H1 (cell line): ENCODE measurements around the gene TOMM34. TPM values are rescaled to one million over a fixed set of nuclear protein-coding genes. Genes with fewer than 3 reads are reported as not detected.

Experiments
- CTCF ChIA-PET: fragments of 300-600 bp; sonication (Branson Sonifier 250); formaldehyde crosslinking; loops from one replicate; lab custom pipeline; 2021; ENCODE audit not compliant: partially characterized antibody; lab: Charles Lee
- POLR2A ChIA-PET: fragments of 300-600 bp; sonication (Branson Sonifier 250); formaldehyde crosslinking; loops from one replicate; lab custom pipeline; 2021; ENCODE audit warnings: inconsistent platforms; ENCODE audit not compliant: partially characterized antibody; lab: Charles Lee
- DNase-seq, 2 experiments: peaks; one replicate each; pipeline versions ENCODE4 v3.0.0 to v3.0.0-alpha.2; 2010 to 2022; ENCODE audit warnings: low spot score in 2 of 2, low read depth in 1 of 2, mixed read lengths in 1 of 2
- FAIRE-seq: peaks from 2 replicates; lab custom pipeline; 2011; peaks lifted over from hg19 to GRCh38; lab: Jason Lieb, UNC
- H2AFZ ChIP-seq: 2 replicates; pipeline ENCODE4 v1.8.1; 2012; ENCODE audit warnings: low read length, inconsistent platforms
- H2AK5ac ChIP-seq: 2 replicates; pipeline ENCODE4 v1.6.1; 2013; ENCODE audit warnings: low read depth, low read length
- H2BK120ac ChIP-seq: replicated peaks from 2 replicates; pipeline ENCODE3; 2013; ENCODE audit warnings: low read depth, low read length, inconsistent platforms
- H2BK12ac ChIP-seq: 2 replicates; pipeline ENCODE4 v1.6.1; 2013; ENCODE audit warnings: low read depth, low read length
- H2BK15ac ChIP-seq: 2 replicates; pipeline ENCODE4 v1.6.1; 2013; ENCODE audit warnings: low read length
- H2BK20ac ChIP-seq: 2 replicates; pipeline ENCODE4 v1.6.1; 2013; ENCODE audit warnings: low read length
- H2BK5ac ChIP-seq: 2 replicates; pipeline ENCODE4 v1.6.1; 2013; ENCODE audit warnings: low read depth, low read length
- H3K14ac ChIP-seq: 2 replicates; pipeline ENCODE4 v1.6.1; 2013; ENCODE audit warnings: inconsistent platforms; ENCODE audit not compliant: insufficient read length
- H3K18ac ChIP-seq: 2 replicates; pipeline ENCODE4 v1.6.1; 2013; ENCODE audit warnings: low read length; ENCODE audit errors: extremely low read depth
- H3K23ac ChIP-seq: 2 replicates; pipeline ENCODE4 v1.6.1; 2013; ENCODE audit warnings: inconsistent platforms; ENCODE audit not compliant: insufficient read length
- H3K23me2 ChIP-seq: 2 replicates; pipeline ENCODE4 v1.6.1; 2013; ENCODE audit warnings: low read depth, low read length
- H3K27ac ChIP-seq: 2 replicates; pipeline ENCODE4 v1.6.1; 2011; ENCODE audit warnings: low read depth, low read length, inconsistent platforms
- H3K27me3 ChIP-seq, 4 experiments: replicated peaks in 1 of 4; 1 replicate in 1 of 4; 2 replicates in 3 of 4; pipeline versions ENCODE4 v1.6.1 to v1.8.1; 2011 to 2013; ENCODE audit warnings: low read length in 3 of 4, mild to moderate bottlenecking in 3 of 4, inconsistent platforms in 2 of 4, mixed read lengths in 2 of 4, moderate library complexity in 1 of 4; ENCODE audit not compliant: control insufficient read depth in 3 of 4, insufficient read depth in 3 of 4; ENCODE audit errors: extremely low read depth in 1 of 4
- H3K36me3 ChIP-seq, 4 experiments: 2 replicates each; pipeline versions ENCODE4 v1.6.1 to v1.8.1; 2011 to 2013; ENCODE audit warnings: mild to moderate bottlenecking in 4 of 4, low read length in 3 of 4, moderate library complexity in 2 of 4, control low read depth in 1 of 4, inconsistent platforms in 1 of 4; ENCODE audit not compliant: insufficient read depth in 4 of 4, control insufficient read depth in 2 of 4
- H3K4ac ChIP-seq: replicated peaks from 2 replicates; pipeline ENCODE3; 2013; ENCODE audit warnings: low read length, low read depth, mixed read lengths, inconsistent platforms; ENCODE audit not compliant: insufficient read length
- H3K4me1 ChIP-seq, 4 experiments: replicated peaks in 1 of 4; 1 replicate in 1 of 4; 2 replicates in 3 of 4; pipeline versions ENCODE4 v1.6.1 to v1.8.1; 2011 to 2013; ENCODE audit warnings: low read length in 3 of 4, inconsistent platforms in 2 of 4, mixed read lengths in 1 of 4; ENCODE audit not compliant: insufficient read depth in 4 of 4, control insufficient read depth in 3 of 4
- H3K4me2 ChIP-seq, 2 experiments: 2 replicates each; pipeline versions ENCODE4 v1.6.1 to v1.8.1; 2011 to 2013; ENCODE audit warnings: low read depth in 2 of 2, low read length in 2 of 2, control low read depth in 1 of 2, inconsistent platforms in 1 of 2, mild to moderate bottlenecking in 1 of 2; ENCODE audit not compliant: insufficient read depth in 1 of 2
- H3K4me3 ChIP-seq, 4 experiments: fragments of 200-600, 300-600 bp in 1 of 4; sonication (generic), shearing (Covaris generic), sonication (Bioruptor Twin) in 1 of 4; 2 replicates each; pipeline versions ENCODE4 v1.5.1 to v1.8.1; 2011 to 2016; ENCODE audit warnings: low read length in 4 of 4, low read depth in 3 of 4, control low read depth in 2 of 4, inconsistent platforms in 2 of 4, mild to moderate bottlenecking in 2 of 4, mixed read lengths in 1 of 4, moderate library complexity in 1 of 4; ENCODE audit not compliant: insufficient read depth in 2 of 4; ENCODE audit errors: extremely low read depth in 1 of 4
- H3K56ac ChIP-seq: replicated peaks from 2 replicates; pipeline ENCODE3; 2013; ENCODE audit warnings: low read depth, mild to moderate bottlenecking, mixed read lengths, low read length, inconsistent platforms; ENCODE audit not compliant: insufficient read length
- H3K79me1 ChIP-seq: 2 replicates; pipeline ENCODE4 v1.6.1; 2013; ENCODE audit warnings: low read depth, low read length, control low read depth
- H3K79me2 ChIP-seq, 2 experiments: 2 replicates each; pipeline versions ENCODE4 v1.6.1 to v1.8.1; 2012 to 2013; ENCODE audit warnings: low read length in 2 of 2, mild to moderate bottlenecking in 2 of 2, inconsistent platforms in 1 of 2; ENCODE audit not compliant: insufficient read depth in 2 of 2, control insufficient read depth in 1 of 2
- H3K9ac ChIP-seq, 4 experiments: replicated peaks in 1 of 4; 1 replicate in 1 of 4; 2 replicates in 3 of 4; pipeline versions ENCODE4 v1.6.1 to v1.8.1; 2011 to 2013; ENCODE audit warnings: low read depth in 3 of 4, low read length in 3 of 4, control low read depth in 2 of 4, mild to moderate bottlenecking in 2 of 4, moderate library complexity in 2 of 4, inconsistent platforms in 1 of 4; ENCODE audit errors: extremely low read depth in 1 of 4
- H3K9me3 ChIP-seq, 2 experiments: 2 replicates each; pipeline versions ENCODE4 v1.6.1 to v1.8.1; 2012 to 2013; ENCODE audit warnings: mild to moderate bottlenecking in 2 of 2, moderate library complexity in 2 of 2, control low read depth in 1 of 2, inconsistent platforms in 1 of 2, low read depth in 1 of 2, low read length in 1 of 2, mixed read lengths in 1 of 2; ENCODE audit not compliant: insufficient read depth in 2 of 2
- H4K20me1 ChIP-seq, 2 experiments: replicated peaks in 1 of 2; 2 replicates each; pipeline versions ENCODE3 to v1.8.1; 2011 to 2013; ENCODE audit warnings: inconsistent platforms in 2 of 2, low read length in 2 of 2, mild to moderate bottlenecking in 1 of 2; ENCODE audit not compliant: insufficient read depth in 2 of 2, control insufficient read depth in 1 of 2
- H4K5ac ChIP-seq: 2 replicates; pipeline ENCODE4 v1.6.1; 2013; ENCODE audit warnings: low read length, low read depth, mixed read lengths, inconsistent platforms; ENCODE audit not compliant: insufficient read length
- H4K8ac ChIP-seq: 2 replicates; pipeline ENCODE4 v1.8.0; 2013; ENCODE audit warnings: mild to moderate bottlenecking, moderate library complexity, low read length, inconsistent platforms; ENCODE audit not compliant: insufficient read depth; ENCODE audit errors: extremely low read depth
- H4K91ac ChIP-seq: replicated peaks from 2 replicates; pipeline ENCODE3; 2013; ENCODE audit warnings: low read length, mixed read lengths, inconsistent platforms; ENCODE audit not compliant: insufficient read length
- ATF3 ChIP-seq: IDR thresholded peaks from 2 replicates; pipeline ENCODE4 v1.6.1; 2011; ENCODE audit warnings: low read depth, mild to moderate bottlenecking, low read length; ENCODE audit not compliant: insufficient read depth
- BCL11A ChIP-seq, 2 experiments: IDR thresholded peaks; one replicate each; pipeline ENCODE4 v1.6.1; 2011; ENCODE audit warnings: low read depth in 2 of 2, low read length in 2 of 2, mild to moderate bottlenecking in 2 of 2
- EP300 ChIP-seq, 2 experiments: IDR thresholded peaks; 1 replicate in 1 of 2; 2 replicates in 1 of 2; pipeline ENCODE4 v1.6.1; 2011 to 2012; ENCODE audit warnings: low read depth in 2 of 2, low read length in 2 of 2, mild to moderate bottlenecking in 2 of 2, borderline replicate concordance in 1 of 2, inconsistent platforms in 1 of 2, moderate library complexity in 1 of 2
- MAX ChIP-seq: IDR thresholded peaks from 2 replicates; pipeline ENCODE4 v1.6.1; 2012; ENCODE audit warnings: inconsistent platforms
- NANOG ChIP-seq: IDR thresholded peaks from 2 replicates; pipeline ENCODE4 v1.6.1; 2011; ENCODE audit warnings: low read length, low read depth, mild to moderate bottlenecking, inconsistent platforms; ENCODE audit not compliant: insufficient read depth, poor library complexity, severe bottlenecking
- POLR2A ChIP-seq, 2 experiments: IDR thresholded peaks; 1 replicate in 1 of 2; 2 replicates in 1 of 2; pipeline ENCODE4 v1.6.1; 2011; ENCODE audit warnings: low read depth in 2 of 2, low read length in 2 of 2, mild to moderate bottlenecking in 2 of 2; ENCODE audit errors: control extremely low read depth in 1 of 2
- RNF2 ChIP-seq: fragments of 200-900, 300-1000 bp; sonication (generic); IDR thresholded peaks from 2 replicates; pipeline ENCODE4 v1.7.1; 2016; ENCODE audit warnings: borderline replicate concordance, low read depth, mild to moderate bottlenecking, antibody characterized with exemption, low read length; ENCODE audit not compliant: poor library complexity, severe bottlenecking; ENCODE audit errors: missing control alignments
- SIN3A ChIP-seq, 2 experiments: IDR thresholded peaks in 1 of 2; conservative IDR thresholded peaks in 1 of 2; 2 replicates each; pipeline ENCODE4 v1.6.1; 2011 to 2012; ENCODE audit warnings: low read length in 2 of 2, improper control_type of control experiment in 1 of 2, low read depth in 1 of 2, mild to moderate bottlenecking in 1 of 2
- SRF ChIP-seq: IDR thresholded peaks from 2 replicates; pipeline ENCODE4 v1.6.1; 2011; ENCODE audit warnings: mild to moderate bottlenecking, low read depth, low read length, moderate library complexity
- TEAD4 ChIP-seq: IDR thresholded peaks from 2 replicates; pipeline ENCODE4 v1.6.1; 2012; ENCODE audit warnings: low read depth, low read length, inconsistent platforms, mixed read lengths
- YY1 ChIP-seq: IDR thresholded peaks from 2 replicates; pipeline ENCODE4 v1.6.1; 2011; ENCODE audit warnings: low read depth, mild to moderate bottlenecking, low read length
- WGBS, 2 experiments: shearing (Covaris generic) in 1 of 2; methylation state at CpG; one replicate each; pipeline versions ENCODE4 v1.1.6 to v1.1.7; 2013 to 2015; ENCODE audit warnings: low lambda C conversion rate in 2 of 2, mixed read lengths in 2 of 2, inconsistent platforms in 1 of 2, low coverage in 1 of 2, missing lambda C conversion rate in 1 of 2; ENCODE audit not compliant: insufficient replicate concordance in 2 of 2, insufficient coverage in 1 of 2, insufficient read length in 1 of 2; ENCODE audit errors: extremely low coverage in 1 of 2, missing lambda C conversion rate in 1 of 2; 5-methylcytosine and 5-hydroxymethylcytosine counted together
- polyA plus RNA-seq, 7 experiments: library from polyadenylated mRNA; depleted of rRNA in 3 of 7; stranded (reverse) in 5 of 7; unstranded in 2 of 7; fragments of >200 nt in 5 of 7; fragments of 200-250 nt in 2 of 7; gene quantifications; 1 replicate in 5 of 7; 2 replicates in 1 of 7; 4 replicates in 1 of 7; pipeline versions ENCODE4 v1.2.1 to v1.2.3, GENCODE V29; 2011 to 2013; ENCODE audit warnings: missing spikeins in 2 of 7, mixed read lengths in 2 of 7
- total RNA-seq: library from RNA; stranded (reverse); fragmentation: NEBNext Ultra II Directional; extraction: Animal tissue kit (Norgen Biotek cat#: 25700); gene quantifications from 2 replicates; pipeline ENCODE4 v1.2.1, GENCODE V29; 2021

Gene TOMM34
- total and polyA plus RNA-seq, 2 of the 8 experiments (the other 6 are each of a cell fraction or from before 2014, with no cell fraction given) = 32.1 to 35.1 TPM

GRCh38 chr20:44970243-44970757 lies 10.1 kb upstream of the TOMM34 start:
- Histone ChIP-seq H3K4me2 (no peak overlapping the region), H3K9ac (no peak overlapping the region), H3K79me1 (no peaks in the 10 kb centered on the region; the same call in 1 of the 2 replicates), H2AFZ (no peak overlapping the region), H3K9me3 (no peaks in the 10 kb centered on the region), H3K23ac (no peak overlapping the region), H4K5ac (no peak overlapping the region), H3K36me3 (peaks cover 2 to 27% (median 14%) of the 10 kb centered on the region in 4 experiments), H3K4ac (no peak overlapping the region), H3K4me3 (no peak overlapping the region), H2BK120ac (no peak overlapping the region), H2BK12ac (no peak overlapping the region), H3K18ac (no peak overlapping the region), H2BK15ac (no peak overlapping the region), H2AK5ac (no peak overlapping the region), H3K4me1 (peaks cover 3 to 4% (median 3%) of the 10 kb centered on the region in 4 experiments; a peak in 5 of 7 replicates), H3K79me2 (peaks cover 8 to 47% of the 10 kb centered on the region in 2 experiments), H3K56ac (no peak overlapping the region), H4K91ac (no peak overlapping the region), H4K8ac (no peak overlapping the region), H3K27ac (no peak overlapping the region), H3K27me3 (no peaks in the 10 kb centered on the region), H2BK20ac (no peak overlapping the region), H2BK5ac (no peak overlapping the region), H3K14ac (no peak overlapping the region), H4K20me1 (peaks cover 0 to 7% of the 10 kb centered on the region in 2 experiments), H3K23me2 (peaks cover 7% of the 10 kb centered on the region; the same call in 1 of the 2 replicates)
- DNase-seq = no peak
- ChIA-PET CTCF (interaction anchor here (0.7 kb wide), 1 partner anchor 59 kb away, joined by 3 read pairs; no protein-coding TSS in a partner anchor), POLR2A (interaction anchor here (0.7 to 1.1 kb wide), 2 partner anchors 10 to 78 kb away, joined by 3 read pairs; no protein-coding TSS in a partner anchor)
- WGBS, 2 experiments = 89% methylated on average over 1 of the region's 1 CpG; no CpG with 5 or more reads in 1 of the 2 experiments
- no peak for FAIRE-seq
- no peak for TF ChIP-seq RNF2
- no peak for TF ChIP-seq EP300 (IDR thresholded peaks at IDR 0.05; ENCODE audit: borderline replicate concordance in 1 of 2, low read depth in 2 of 2, low read length in 2 of 2)
- TF ChIP-seq SIN3A (conservative IDR thresholded peaks at IDR 0.05 in 1 of 2, IDR thresholded peaks at IDR 0.05 in 1 of 2; ENCODE audit: low read depth in 1 of 2, low read length in 2 of 2) = no peak
- TF ChIP-seq MAX = no peak
- TF ChIP-seq YY1 = no peak
- TF ChIP-seq SRF = no peak
- no peak for TF ChIP-seq POLR2A (IDR thresholded peaks at IDR 0.05; ENCODE audit: control extremely low read depth in 1 of 2, low read depth in 2 of 2, low read length in 2 of 2)
- TF ChIP-seq ATF3 = no peak
- no peak for TF ChIP-seq BCL11A (IDR thresholded peaks at IDR 0.05; ENCODE audit: low read depth in 2 of 2, low read length in 2 of 2)
- TF ChIP-seq TEAD4 = no peak
- TF ChIP-seq NANOG = no peak
